HUES6 (cell line): ENCODE results near the gene PURA.

ENCODE experiments used
- H3K27ac ChIP-seq: 2 replicates; pipeline ENCODE4 v1.7.0; 2013; ENCODE audit warnings: low read depth, mild to moderate bottlenecking, low read length, inconsistent platforms
- H3K27me3 ChIP-seq: 2 replicates; pipeline ENCODE4 v1.6.1; 2013; ENCODE audit warnings: low read length; ENCODE audit not compliant: control insufficient read depth, insufficient read depth
- H3K36me3 ChIP-seq: 2 replicates; pipeline ENCODE4 v1.6.1; 2013; ENCODE audit warnings: low read length; ENCODE audit not compliant: control insufficient read depth, insufficient read depth
- H3K4me1 ChIP-seq: 2 replicates; pipeline ENCODE4 v1.6.1; 2013; ENCODE audit warnings: low read length; ENCODE audit not compliant: control insufficient read depth, insufficient read depth
- H3K4me3 ChIP-seq: 2 replicates; pipeline ENCODE4 v1.5.1; 2013; ENCODE audit warnings: low read depth, low read length
- H3K9ac ChIP-seq: one replicate; pipeline ENCODE4 v1.6.1; 2013; ENCODE audit warnings: mild to moderate bottlenecking, low read length
- H3K9me3 ChIP-seq: 2 replicates; pipeline ENCODE4 v1.6.1; 2013; ENCODE audit warnings: low read depth, low read length; ENCODE audit not compliant: control insufficient read depth, insufficient read depth

The PURA gene

DNA sequence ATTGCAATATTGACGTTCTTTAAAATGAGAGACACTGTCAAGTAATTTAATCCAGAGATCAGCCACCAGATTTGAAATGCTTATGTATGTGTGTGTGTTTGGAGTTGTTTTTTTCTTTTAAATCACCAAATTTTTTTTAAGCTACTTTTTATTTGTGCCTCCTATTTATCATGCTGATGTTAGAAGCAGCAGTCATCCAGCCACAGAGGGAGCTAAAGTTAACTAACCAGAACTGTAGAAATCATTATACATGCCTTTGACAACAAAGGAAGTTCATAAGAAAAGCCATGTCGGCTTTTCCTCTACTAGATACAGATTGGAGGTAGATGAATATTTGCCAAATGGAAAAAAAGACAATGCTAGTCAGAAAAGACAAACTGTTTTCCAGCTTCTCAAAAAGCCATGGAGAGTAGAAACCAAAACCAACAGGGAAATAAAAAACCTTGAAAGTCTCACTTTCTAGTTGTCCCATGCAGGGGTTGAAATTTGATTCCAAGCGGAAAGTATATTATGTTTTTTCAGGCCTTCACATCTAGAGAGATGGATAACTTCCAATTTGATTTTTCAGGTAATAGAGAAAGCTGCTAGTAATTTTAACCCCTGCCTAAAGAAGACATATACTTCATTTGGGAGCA lies 4.5 kb downstream of the PURA start:
- Histone ChIP-seq H3K36me3 (no peaks in the 10 kb centered on the region), H3K27me3 (peaks cover 19% of the 10 kb centered on the region), H3K27ac (no peak overlapping the region), H3K4me1 (peaks cover 15% of the 10 kb centered on the region), H3K9me3 (no peaks in the 10 kb centered on the region), H3K9ac (no peak overlapping the region), H3K4me3 (no peak overlapping the region)

DNA sequence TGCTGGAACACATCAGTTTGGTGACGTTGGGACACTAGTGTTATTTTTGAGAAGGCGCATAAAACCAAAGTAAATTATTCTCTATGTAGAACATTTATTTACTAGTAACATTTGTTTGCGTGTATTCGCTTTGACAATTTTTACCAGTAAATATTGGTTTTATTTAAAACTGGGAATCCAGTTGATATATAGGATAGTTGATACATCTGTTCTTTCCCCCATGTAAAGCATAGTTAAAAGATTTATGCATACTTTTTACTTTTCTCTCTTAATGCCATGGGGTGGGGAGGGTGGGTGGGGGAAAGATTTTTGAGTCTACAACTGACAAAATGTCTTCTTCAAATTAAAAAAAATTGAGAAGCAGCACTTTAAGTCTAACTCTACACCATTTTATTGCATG lies 11.7 kb downstream of the PURA start, which contains the start of gene IGIP:
TSS of gene IGIP (plus strand) at position 301 of the 400 bp plus-strand sequence. CDS start 2,540 bp downstream, outside the sequence.
- Histone ChIP-seq H3K36me3 (no peaks in the 10 kb centered on the region), H3K9ac (no peak within 1 kb of the TSS), H3K4me1 (no peaks in the 10 kb centered on the region), H3K27ac (no peak within 1 kb of the TSS), H3K27me3 (no peaks in the 10 kb centered on the region), H3K4me3 (no peak within 1 kb of the TSS), H3K9me3 (no peaks in the 10 kb centered on the region)

GRCh38 chr5:140126315-140127012 lies 12.6 kb downstream of the PURA start:
- Histone ChIP-seq H3K4me1 (peaks cover 4% of the 10 kb centered on the region; the same call in 1 of the 2 replicates), H3K9ac (no peak overlapping the region), H3K4me3 (no peak overlapping the region), H3K36me3 (no peaks in the 10 kb centered on the region), H3K9me3 (no peaks in the 10 kb centered on the region), H3K27ac (no peak overlapping the region), H3K27me3 (no peaks in the 10 kb centered on the region)

DNA sequence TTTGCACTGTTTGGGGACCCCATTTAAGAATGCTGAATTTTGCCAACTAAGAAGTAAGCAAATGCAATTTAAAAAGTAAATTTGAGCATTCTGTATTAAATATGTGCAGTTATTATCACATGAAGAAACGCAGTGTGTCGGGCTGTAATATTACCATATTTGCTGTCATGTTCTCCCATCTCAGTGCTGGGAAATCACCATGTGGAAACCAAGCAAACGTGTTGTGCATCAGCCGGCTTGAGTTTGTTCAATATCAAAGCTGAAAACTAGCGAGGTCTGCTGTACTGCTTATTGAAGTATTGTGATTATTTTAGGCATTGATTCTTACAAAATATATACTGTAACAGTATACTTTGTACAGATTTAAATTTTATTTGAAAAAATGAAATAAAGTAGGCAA lies 14.5 kb downstream of the PURA start:
- H3K9me3 ChIP-seq, result no peaks in the 10 kb centered on the region
- H3K27ac ChIP-seq, result no peak overlapping the region
- H3K9ac ChIP-seq, result no peak overlapping the region
- no peaks in the 10 kb centered on the region for H3K36me3 ChIP-seq
- peaks cover 7% of the 10 kb centered on the region; the same call in 1 of the 2 replicates for H3K4me1 ChIP-seq
- no peak overlapping the region for H3K4me3 ChIP-seq
- 0 out of 2 replicates have a peak, but pooled peaks cover 3% of the 10 kb centered on the region for H3K27me3 ChIP-seq

GRCh38 chr5:140130949-140131733 lies 17.2 kb downstream of the PURA start:
- Histone ChIP-seq H3K36me3 (no peaks in the 10 kb centered on the region), H3K4me1 (peaks cover 7% of the 10 kb centered on the region; the same call in 1 of the 2 replicates), H3K27me3 (0 out of 2 replicates have a peak, but pooled peaks cover 3% of the 10 kb centered on the region), H3K4me3 (no peak overlapping the region), H3K9me3 (no peaks in the 10 kb centered on the region), H3K27ac (no peak overlapping the region), H3K9ac (no peak overlapping the region)

DNA sequence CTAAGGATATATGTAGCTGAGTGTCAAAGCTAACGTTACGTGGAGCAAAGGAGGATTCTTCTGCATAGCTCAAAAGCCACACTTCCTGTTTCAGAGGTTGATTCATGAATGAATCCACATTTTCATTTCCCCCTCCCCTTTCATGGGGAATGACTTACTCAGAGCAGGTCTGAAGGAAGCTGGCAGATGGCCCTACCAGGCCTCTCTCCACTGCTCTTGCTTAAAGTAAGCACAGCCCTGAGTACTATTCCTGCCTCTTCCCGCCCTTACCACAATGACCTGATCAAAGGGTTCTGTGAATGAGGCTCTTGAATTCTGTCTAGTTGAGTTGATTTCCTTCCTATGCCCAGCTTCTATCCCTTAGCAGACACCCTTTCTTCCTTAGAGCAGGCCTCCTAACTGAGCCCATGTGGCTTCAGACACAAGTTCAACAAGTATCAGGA lies 18.1 kb downstream of the PURA start:
- Histone ChIP-seq H3K27ac (no peak overlapping the region), H3K27me3 (0 out of 2 replicates have a peak, but pooled peaks cover 3% of the 10 kb centered on the region), H3K9ac (no peak overlapping the region), H3K4me3 (no peak overlapping the region), H3K4me1 (peaks cover 7% of the 10 kb centered on the region; the same call in 1 of the 2 replicates), H3K9me3 (no peaks in the 10 kb centered on the region), H3K36me3 (no peaks in the 10 kb centered on the region)

DNA sequence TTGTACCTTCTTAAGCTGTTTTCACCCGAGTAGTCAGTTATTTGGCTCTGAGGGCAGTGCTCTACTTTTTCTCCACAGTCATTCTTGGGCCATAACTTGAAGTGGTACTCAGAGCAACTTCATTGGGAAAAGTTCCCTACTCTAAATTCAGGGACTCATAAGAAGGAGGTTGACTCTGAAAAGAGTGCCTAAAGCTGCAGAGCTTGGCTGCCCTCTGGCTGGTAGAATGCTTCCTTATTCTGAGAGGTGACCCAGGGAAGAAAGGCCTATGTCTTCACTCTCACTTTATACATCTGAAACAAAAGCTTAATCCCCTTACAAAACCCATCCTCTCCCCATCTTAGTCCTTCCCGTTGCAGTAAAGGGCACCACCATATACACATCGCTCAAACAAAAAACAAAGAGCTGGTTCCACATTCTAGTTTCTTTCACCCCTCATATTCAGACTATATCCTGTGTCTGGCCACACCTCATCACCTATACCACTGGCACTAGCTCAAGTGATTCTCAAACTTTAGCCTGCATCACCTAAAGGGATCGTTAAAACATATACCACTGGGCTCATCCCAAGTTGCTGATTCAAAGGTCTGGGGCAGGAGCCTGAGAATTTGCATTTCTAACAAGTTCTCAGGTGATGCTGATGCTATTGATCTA lies 19.7 kb downstream of the PURA start:
- peaks cover 7% of the 10 kb centered on the region; the same call in 1 of the 2 replicates for H3K4me1 ChIP-seq
- H3K27ac ChIP-seq, result no peak overlapping the region
- no peaks in the 10 kb centered on the region for H3K9me3 ChIP-seq
- H3K27me3 ChIP-seq, result 0 out of 2 replicates have a peak, but pooled peaks cover 3% of the 10 kb centered on the region
- H3K36me3 ChIP-seq, result no peaks in the 10 kb centered on the region
- no peak overlapping the region for H3K9ac ChIP-seq
- no peak overlapping the region for H3K4me3 ChIP-seq

- Histone ChIP-seq H3K36me3 (no peaks in the 10 kb centered on the region), H3K9ac (no peak overlapping the region), H3K27me3 (0 out of 2 replicates have a peak, but pooled peaks cover 3% of the 10 kb centered on the region)
Measured at GRCh38 chr5:140134277-140134935, 20.5 kb downstream of the PURA start.

DNA sequence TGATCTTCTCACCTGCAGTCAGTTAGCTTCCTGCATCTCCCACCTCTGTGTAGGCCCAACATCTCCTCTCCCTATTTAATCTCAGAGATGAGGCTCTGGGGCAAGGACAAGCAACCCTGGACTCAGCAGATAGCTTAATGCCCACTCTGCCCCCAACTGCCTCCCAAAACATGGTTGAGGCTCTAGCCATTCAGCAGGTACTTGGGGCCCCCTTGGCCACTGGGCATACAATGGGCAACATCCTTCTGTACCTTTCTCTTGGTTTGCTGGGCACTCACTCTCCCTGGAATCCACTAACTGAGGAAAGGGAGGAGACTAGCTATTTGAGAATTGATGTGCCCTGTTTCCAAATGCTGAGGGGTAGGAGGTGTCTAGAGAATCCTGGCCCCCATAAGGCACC lies 21.2 kb downstream of the PURA start:
- Histone ChIP-seq H3K36me3 (no peaks in the 10 kb centered on the region), H3K9me3 (no peaks in the 10 kb centered on the region), H3K27me3 (peaks cover 5% of the 10 kb centered on the region; the same call in 1 of the 2 replicates), H3K4me3 (no peak overlapping the region), H3K4me1 (peaks cover 7% of the 10 kb centered on the region; the same call in 1 of the 2 replicates), H3K9ac (no peak overlapping the region), H3K27ac (no peak overlapping the region)

More at GRCh38 chr5:140134277-140134935, 20.5 kb downstream of the PURA start:
- peaks cover 7% of the 10 kb centered on the region; the same call in 1 of the 2 replicates for H3K4me1 ChIP-seq
- no peak overlapping the region for H3K27ac ChIP-seq
- H3K4me3 ChIP-seq, result no peak overlapping the region
- H3K9me3 ChIP-seq, result no peaks in the 10 kb centered on the region

- Histone ChIP-seq H3K27ac (no peak overlapping the region), H3K9me3 (no peaks in the 10 kb centered on the region), H3K36me3 (no peaks in the 10 kb centered on the region), H3K4me1 (peaks cover 2% of the 10 kb centered on the region; the same call in 1 of the 2 replicates), H3K9ac (no peak overlapping the region), H3K4me3 (no peak overlapping the region), H3K27me3 (peaks cover 7% of the 10 kb centered on the region; the same call in 1 of the 2 replicates)
Measured at GRCh38 chr5:140136624-140137023, 22.7 kb downstream of the PURA start.
